Measurements from ENCODE around the gene HAT1. TPM values are rescaled to one million over a fixed set of nuclear protein-coding genes. Genes with fewer than 3 reads are reported as not detected.

HAT1 gene
- polyA plus RNA-seq, 2 of the 4 experiments (the other 2 are of a cell fraction): 94.3 to 139 TPM

DNA sequence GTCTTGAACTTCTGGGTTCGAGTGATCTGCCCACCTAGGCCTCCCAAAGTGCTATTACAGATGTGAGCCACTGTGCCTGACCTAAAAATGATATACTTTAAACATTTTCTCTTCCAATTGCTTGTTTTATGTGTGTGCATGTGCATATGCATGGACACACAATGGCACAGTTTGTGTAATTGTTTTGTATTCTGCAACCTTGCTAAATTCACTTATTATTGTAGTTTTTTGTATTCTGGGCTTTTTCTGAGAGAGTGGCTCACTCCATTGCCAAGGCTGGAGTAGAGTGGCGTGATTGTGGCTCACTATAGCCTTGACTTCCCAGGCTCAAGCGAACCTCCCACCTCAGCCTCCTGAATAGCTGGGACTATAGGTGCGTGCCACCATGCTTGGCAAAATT is 8.1 kb downstream of the HAT1 start:
- DNase-seq (ENCODE audit: low read depth in 1 of 2, low spot score in 1 of 2) (no peak), ATAC-seq (no peak), FAIRE-seq (no peak)
- Histone ChIP-seq H3K27ac (no peak overlapping the region), H3K4me1 (no peaks in the 10 kb centered on the region), H3K9me3 (no peaks in the 10 kb centered on the region), H3K4me3 (no peak overlapping the region), H3K4me2 (no peak overlapping the region)
- CTCF ChIA-PET: no interaction called here
- POLR2A ChIA-PET: no interaction called here
- 86% methylated on average over 4 of the region's 4 CpGs for WGBS (ENCODE audit: missing lambda C conversion rate)
- TF ChIP-seq, protein P1, sequence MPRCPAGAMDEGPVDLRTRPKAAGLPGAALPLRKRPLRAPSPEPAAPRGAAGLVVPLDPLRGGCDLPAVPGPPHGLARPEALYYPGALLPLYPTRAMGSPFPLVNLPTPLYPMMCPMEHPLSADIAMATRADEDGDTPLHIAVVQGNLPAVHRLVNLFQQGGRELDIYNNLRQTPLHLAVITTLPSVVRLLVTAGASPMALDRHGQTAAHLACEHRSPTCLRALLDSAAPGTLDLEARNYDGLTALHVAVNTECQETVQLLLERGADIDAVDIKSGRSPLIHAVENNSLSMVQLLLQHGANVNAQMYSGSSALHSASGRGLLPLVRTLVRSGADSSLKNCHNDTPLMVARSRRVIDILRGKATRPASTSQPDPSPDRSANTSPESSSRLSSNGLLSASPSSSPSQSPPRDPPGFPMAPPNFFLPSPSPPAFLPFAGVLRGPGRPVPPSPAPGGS (IDR thresholded peaks at IDR 0.05): no peak
- no peak for TF ChIP-seq ZSCAN20 (CRISPR knock-in tag; IDR thresholded peaks at IDR 0.05)
- peak; percentile 43 for TF ChIP-seq MAFK (IDR thresholded peaks at IDR 0.05; ENCODE audit: partially characterized antibody)
- TF ChIP-seq, protein P2, sequence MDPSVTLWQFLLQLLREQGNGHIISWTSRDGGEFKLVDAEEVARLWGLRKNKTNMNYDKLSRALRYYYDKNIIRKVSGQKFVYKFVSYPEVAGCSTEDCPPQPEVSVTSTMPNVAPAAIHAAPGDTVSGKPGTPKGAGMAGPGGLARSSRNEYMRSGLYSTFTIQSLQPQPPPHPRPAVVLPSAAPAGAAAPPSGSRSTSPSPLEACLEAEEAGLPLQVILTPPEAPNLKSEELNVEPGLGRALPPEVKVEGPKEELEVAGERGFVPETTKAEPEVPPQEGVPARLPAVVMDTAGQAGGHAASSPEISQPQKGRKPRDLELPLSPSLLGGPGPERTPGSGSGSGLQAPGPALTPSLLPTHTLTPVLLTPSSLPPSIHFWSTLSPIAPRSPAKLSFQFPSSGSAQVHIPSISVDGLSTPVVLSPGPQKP (IDR thresholded peaks at IDR 0.05; ENCODE audit: low read depth, low read length): no peak
- no peak for TF ChIP-seq HDAC2 (IDR thresholded peaks at IDR 0.05)
- no peak for TF ChIP-seq TFCP2L1 (CRISPR knock-in tag; IDR thresholded peaks at IDR 0.05)

DNA sequence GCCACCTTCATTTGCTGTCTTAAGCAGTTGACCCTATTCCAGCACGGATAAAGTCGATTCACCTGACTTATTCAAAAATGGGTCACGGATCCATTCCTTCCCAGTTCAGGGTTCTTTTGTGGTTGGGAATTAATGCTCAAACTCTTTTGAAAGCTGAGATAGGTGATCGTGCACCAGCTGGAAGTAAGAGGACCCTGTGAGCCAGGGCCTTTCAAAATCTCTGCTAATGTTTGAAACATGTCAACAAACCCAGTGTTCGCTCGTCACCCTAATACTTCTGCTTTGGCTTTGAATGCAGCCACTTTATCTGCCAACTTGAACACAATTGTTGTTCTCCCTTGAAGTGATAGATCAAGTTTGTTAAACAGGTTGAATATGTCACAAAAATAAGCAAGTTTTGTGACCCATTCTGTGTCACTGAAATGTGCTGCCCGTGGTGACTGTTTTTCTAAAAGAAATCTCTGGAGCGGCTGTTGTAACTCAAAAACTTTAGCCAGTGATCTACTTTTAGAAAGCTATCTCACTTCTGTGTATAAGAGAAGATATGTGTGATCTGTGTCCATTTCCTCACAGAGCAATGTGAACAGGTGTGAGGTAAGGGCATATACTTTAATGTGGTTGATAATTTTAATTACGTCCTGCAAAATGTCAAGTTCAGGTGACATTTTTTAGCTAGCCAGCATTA is 16.9 kb downstream of the HAT1 start:
- ATAC-seq (no peak), FAIRE-seq (no peak), DNase-seq (ENCODE audit: low read depth in 1 of 2, low spot score in 1 of 2) (no peak)
- ChIA-PET CTCF (interaction anchor here (0.9 to 2.5 kb wide), 3 partner anchors 11 to 167 kb away, joined by 3 to 5 read pairs (median 3); no protein-coding TSS in a partner anchor), POLR2A (no interaction called here)
- Histone ChIP-seq H3K9me3 (no peaks in the 10 kb centered on the region), H3K4me2 (no peak overlapping the region), H3K27ac (no peak overlapping the region), H3K4me1 (no peaks in the 10 kb centered on the region), H3K4me3 (no peak overlapping the region)
- TF ChIP-seq RNF2 (IDR thresholded peaks at IDR 0.05; ENCODE audit: borderline replicate concordance, low read depth): no peak
- TF ChIP-seq, protein P2 (IDR thresholded peaks at IDR 0.05; ENCODE audit: low read depth, low read length): no peak
- TF ChIP-seq NR3C1 (IDR thresholded peaks at IDR 0.05): no peak
- TF ChIP-seq MYC (IDR thresholded peaks at IDR 0.05; ENCODE audit: borderline replicate concordance, low read length): no peak
- no peak for TF ChIP-seq HEYL (CRISPR knock-in tag; IDR thresholded peaks at IDR 0.05)
- no peak for TF ChIP-seq RARB (CRISPR knock-in tag; IDR thresholded peaks at IDR 0.05)
- no peak for TF ChIP-seq FOXS1 (CRISPR knock-in tag; IDR thresholded peaks at IDR 0.05)
- TF ChIP-seq SREBF2 (IDR thresholded peaks at IDR 0.05): no peak
- no peak for TF ChIP-seq ZSCAN20 (CRISPR knock-in tag; IDR thresholded peaks at IDR 0.05)
- no peak for TF ChIP-seq TP53 (CRISPR knock-in tag; IDR thresholded peaks at IDR 0.05)
- TF ChIP-seq CHD4 (IDR thresholded peaks at IDR 0.05; ENCODE audit: borderline replicate concordance): no peak
- no peak for TF ChIP-seq ZFP36 (IDR thresholded peaks at IDR 0.05; ENCODE audit: borderline replicate concordance, partially characterized antibody)
- no peak for TF ChIP-seq JUN (IDR thresholded peaks at IDR 0.05)
- TF ChIP-seq, protein P3, sequence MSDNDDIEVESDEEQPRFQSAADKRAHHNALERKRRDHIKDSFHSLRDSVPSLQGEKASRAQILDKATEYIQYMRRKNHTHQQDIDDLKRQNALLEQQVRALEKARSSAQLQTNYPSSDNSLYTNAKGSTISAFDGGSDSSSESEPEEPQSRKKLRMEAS (IDR thresholded peaks at IDR 0.05): no peak
- no peak for TF ChIP-seq KDM1A (IDR thresholded peaks at IDR 0.05; ENCODE audit: low read depth)
- 94% methylated on average over 9 of the region's 9 CpGs for WGBS (ENCODE audit: missing lambda C conversion rate)

DNA sequence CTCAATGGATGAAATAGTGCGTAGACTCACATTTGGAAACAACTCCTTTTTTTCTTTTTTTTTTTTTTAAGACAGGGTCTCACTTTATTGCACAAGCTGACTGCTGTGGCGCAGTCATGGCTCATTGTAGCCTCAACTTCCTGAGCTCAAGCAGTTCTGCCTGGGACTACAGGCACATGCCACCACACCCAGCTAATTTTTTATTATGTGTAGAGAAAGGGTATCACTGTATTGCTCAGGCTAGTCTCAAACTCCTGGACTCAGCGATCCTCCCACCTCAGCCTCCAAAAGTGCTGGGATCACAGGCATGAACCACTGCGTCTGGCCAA is 17.4 kb downstream of the HAT1 start:
- no peak overlapping the region for H3K4me3 ChIP-seq
- TF ChIP-seq HDAC2 (IDR thresholded peaks at IDR 0.05): no peak
- TF ChIP-seq POLR2A (IDR thresholded peaks at IDR 0.05; ENCODE audit: low read length): no peak
- no peak for TF ChIP-seq EHMT2 (IDR thresholded peaks at IDR 0.05; ENCODE audit: low read depth)
- no peaks in the 10 kb centered on the region for H3K4me1 ChIP-seq
- CTCF ChIA-PET: interaction anchor here (0.9 to 2.5 kb wide), 4 partner anchors 11 to 167 kb away, joined by 3 to 5 read pairs (median 3); no protein-coding TSS in a partner anchor
- H3K4me2 ChIP-seq: no peak overlapping the region
- no peak for ATAC-seq
- 95% methylated on average over 4 of the region's 4 CpGs for WGBS (ENCODE audit: missing lambda C conversion rate)
- H3K27ac ChIP-seq: no peak overlapping the region
- FAIRE-seq: no peak
- DNase-seq (ENCODE audit: low read depth in 1 of 2, low spot score in 1 of 2): no peak
- no peaks in the 10 kb centered on the region for H3K9me3 ChIP-seq
- POLR2A ChIA-PET: no interaction called here

All from A549 (cell line).